DND-41 (cell line): ENCODE data around the gene SEC24C.
A peak's percentile ranks its signal among the peaks of the same experiment; 100 is the strongest.

Experiments used
- ATAC-seq: fragments of 200-7000 bp; cut with Tn5 transposase; 3 replicates; pipeline ENCODE4 v1.9.1; 2021; ENCODE audit warnings: low read depth; ENCODE audit not compliant: insufficient read depth
- DNase-seq: peaks from one replicate; pipeline ENCODE4 v3.0.0-alpha.2; 2020
- H2AFZ ChIP-seq: 2 replicates; pipeline ENCODE4 v1.6.0; 2012; ENCODE audit warnings: low read depth, low read length
- H3K27ac ChIP-seq: 2 replicates; pipeline ENCODE4 v1.5.1; 2012; ENCODE audit warnings: low read length, inconsistent platforms
- H3K27me3 ChIP-seq: fragments of 200-600 bp; sonication (generic); 2 replicates; pipeline ENCODE4 v1.6.0; 2012; ENCODE audit warnings: low read length, mild to moderate bottlenecking, inconsistent platforms; ENCODE audit not compliant: insufficient read depth, poor library complexity
- H3K36me3 ChIP-seq: 2 replicates; pipeline ENCODE4 v1.5.1; 2012; ENCODE audit warnings: low read length, inconsistent platforms; ENCODE audit not compliant: insufficient read depth
- H3K4me1 ChIP-seq: 2 replicates; pipeline ENCODE4 v1.5.1; 2012; ENCODE audit warnings: mild to moderate bottlenecking, low read length; ENCODE audit not compliant: insufficient read depth
- H3K4me2 ChIP-seq: 2 replicates; pipeline ENCODE4 v1.6.0; 2012; ENCODE audit warnings: mild to moderate bottlenecking, moderate library complexity, low read length, inconsistent platforms; ENCODE audit not compliant: insufficient read depth
- H3K4me3 ChIP-seq, 2 experiments: fragments of 200-600 bp in 1 of 2; shearing (Covaris generic) in 1 of 2; 2 replicates each; pipeline ENCODE4 v1.5.1; 2012 to 2016; ENCODE audit warnings: inconsistent platforms in 2 of 2, low read length in 2 of 2, mild to moderate bottlenecking in 2 of 2, low read depth in 1 of 2, moderate library complexity in 1 of 2
- H3K79me2 ChIP-seq: 2 replicates; pipeline ENCODE4 v1.6.0; 2012; ENCODE audit warnings: low read length, inconsistent platforms; ENCODE audit not compliant: insufficient read depth
- H3K9ac ChIP-seq: 2 replicates; pipeline ENCODE4 v1.6.0; 2012; ENCODE audit warnings: low read depth, mild to moderate bottlenecking, inconsistent platforms, low read length, moderate library complexity
- H3K9me3 ChIP-seq: 2 replicates; pipeline ENCODE4 v1.5.1; 2012; ENCODE audit warnings: low read length, moderate library complexity, mild to moderate bottlenecking, inconsistent platforms; ENCODE audit not compliant: insufficient read depth, severe bottlenecking
- H4K20me1 ChIP-seq: 2 replicates; pipeline ENCODE4 v1.6.0; 2012; ENCODE audit warnings: low read length; ENCODE audit not compliant: insufficient read depth
- EZH2 ChIP-seq: IDR thresholded peaks from 3 replicates; pipeline ENCODE4 v1.6.1; 2012; ENCODE audit warnings: borderline replicate concordance, low read depth, mild to moderate bottlenecking, moderate library complexity, low read length, inconsistent platforms; ENCODE audit not compliant: severe bottlenecking
- TF ChIP-seq, protein P1 (sequence below): IDR thresholded peaks from 2 replicates; pipeline ENCODE4 v1.5.1; 2012; ENCODE audit warnings: borderline replicate concordance, low read length, moderate library complexity, mild to moderate bottlenecking; ENCODE audit not compliant: poor library complexity, severe bottlenecking; ENCODE audit errors: extremely low read depth

The SEC24C gene

DNA sequence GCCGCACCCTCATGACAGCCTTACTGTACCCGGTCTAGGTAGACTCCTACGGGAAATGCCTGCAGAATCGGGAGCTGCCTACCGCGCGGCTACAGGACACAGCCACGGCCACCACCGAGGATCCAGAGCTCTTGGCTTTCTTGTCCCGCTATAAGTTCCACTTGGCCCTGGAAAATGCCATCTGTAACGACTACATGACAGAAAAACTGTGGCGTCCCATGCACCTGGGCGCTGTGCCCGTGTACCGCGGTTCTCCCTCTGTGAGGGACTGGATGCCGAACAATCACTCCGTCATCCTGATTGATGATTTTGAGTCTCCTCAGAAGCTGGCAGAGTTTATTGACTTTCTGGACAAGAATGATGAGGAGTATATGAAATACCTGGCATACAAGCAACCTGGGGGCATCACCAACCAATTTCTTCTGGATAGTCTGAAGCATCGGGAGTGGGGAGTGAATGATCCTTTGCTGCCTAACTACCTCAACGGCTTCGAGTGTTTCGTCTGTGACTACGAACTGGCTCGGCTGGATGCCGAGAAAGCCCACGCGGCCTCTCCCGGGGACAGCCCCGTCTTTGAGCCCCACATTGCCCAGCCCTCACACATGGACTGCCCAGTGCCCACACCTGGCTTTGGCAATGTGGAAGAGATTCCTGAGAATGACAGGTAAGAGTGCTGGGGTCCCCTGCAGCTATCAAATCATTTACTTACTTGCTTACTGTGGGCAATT is 29.1 kb downstream of the SEC24C start:
- Histone ChIP-seq H3K4me2 (peak overlapping the region; percentile 92), H3K27ac (peak overlapping the region; percentile 71), H3K36me3 (peaks cover 75% of the 10 kb centered on the region), H3K4me3 (peak overlapping the region; percentile 63 to 73), H3K79me2 (peaks cover 49% of the 10 kb centered on the region), H4K20me1 (peaks cover 3% of the 10 kb centered on the region; the same call in 1 of the 2 replicates), H3K9ac (peak overlapping the region; percentile 72), H3K9me3 (no peaks in the 10 kb centered on the region), H3K4me1 (peaks cover 50% of the 10 kb centered on the region), H2AFZ (peak overlapping the region; percentile 86), H3K27me3 (no peaks in the 10 kb centered on the region)
- TF ChIP-seq EZH2, result no peak
- TF ChIP-seq, protein P1, sequence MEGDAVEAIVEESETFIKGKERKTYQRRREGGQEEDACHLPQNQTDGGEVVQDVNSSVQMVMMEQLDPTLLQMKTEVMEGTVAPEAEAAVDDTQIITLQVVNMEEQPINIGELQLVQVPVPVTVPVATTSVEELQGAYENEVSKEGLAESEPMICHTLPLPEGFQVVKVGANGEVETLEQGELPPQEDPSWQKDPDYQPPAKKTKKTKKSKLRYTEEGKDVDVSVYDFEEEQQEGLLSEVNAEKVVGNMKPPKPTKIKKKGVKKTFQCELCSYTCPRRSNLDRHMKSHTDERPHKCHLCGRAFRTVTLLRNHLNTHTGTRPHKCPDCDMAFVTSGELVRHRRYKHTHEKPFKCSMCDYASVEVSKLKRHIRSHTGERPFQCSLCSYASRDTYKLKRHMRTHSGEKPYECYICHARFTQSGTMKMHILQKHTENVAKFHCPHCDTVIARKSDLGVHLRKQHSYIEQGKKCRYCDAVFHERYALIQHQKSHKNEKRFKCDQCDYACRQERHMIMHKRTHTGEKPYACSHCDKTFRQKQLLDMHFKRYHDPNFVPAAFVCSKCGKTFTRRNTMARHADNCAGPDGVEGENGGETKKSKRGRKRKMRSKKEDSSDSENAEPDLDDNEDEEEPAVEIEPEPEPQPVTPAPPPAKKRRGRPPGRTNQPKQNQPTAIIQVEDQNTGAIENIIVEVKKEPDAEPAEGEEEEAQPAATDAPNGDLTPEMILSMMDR, result no peak
- ATAC-seq (peak; percentile 5; the same call in 1 of the 3 replicates), DNase-seq (no peak)

DNA sequence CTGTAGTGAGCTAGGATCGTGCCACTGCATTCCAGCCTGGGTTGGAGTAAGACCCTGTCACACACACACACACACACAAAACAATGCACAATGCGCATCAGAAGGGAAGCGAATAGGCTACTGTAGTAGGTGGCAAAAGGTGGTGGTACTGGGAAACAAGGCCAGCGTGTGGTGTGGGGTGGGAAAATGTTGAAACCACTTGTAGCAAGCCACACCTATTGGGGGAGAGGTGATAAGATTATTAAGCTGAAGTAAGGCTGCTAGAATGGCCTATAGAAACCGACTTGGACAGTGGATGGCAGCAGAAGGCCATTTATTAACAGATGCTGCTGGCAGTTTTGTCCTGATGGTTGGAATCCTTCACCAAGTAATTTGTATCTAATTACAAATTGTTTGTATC is 30.5 kb downstream of the SEC24C start:
- Histone ChIP-seq H3K36me3 (peaks cover 70% of the 10 kb centered on the region), H3K4me2 (peak overlapping the region; percentile 92), H3K9ac (peak overlapping the region; percentile 72; the same call in 1 of the 2 replicates), H4K20me1 (peaks cover 3% of the 10 kb centered on the region; the same call in 1 of the 2 replicates), H3K79me2 (peaks cover 55% of the 10 kb centered on the region), H3K4me1 (peaks cover 53% of the 10 kb centered on the region), H3K9me3 (no peaks in the 10 kb centered on the region), H3K27me3 (no peaks in the 10 kb centered on the region), H2AFZ (no peak overlapping the region), H3K4me3 (peak overlapping the region in 1 of 2 experiments; percentile 63; a peak in 2 of 4 replicates), H3K27ac (peak overlapping the region; percentile 59; the same call in 1 of the 2 replicates)
- TF ChIP-seq, protein P1, result peak; percentile 31
- no peak for TF ChIP-seq EZH2
- ATAC-seq, result no peak
- no peak for DNase-seq

DNA sequence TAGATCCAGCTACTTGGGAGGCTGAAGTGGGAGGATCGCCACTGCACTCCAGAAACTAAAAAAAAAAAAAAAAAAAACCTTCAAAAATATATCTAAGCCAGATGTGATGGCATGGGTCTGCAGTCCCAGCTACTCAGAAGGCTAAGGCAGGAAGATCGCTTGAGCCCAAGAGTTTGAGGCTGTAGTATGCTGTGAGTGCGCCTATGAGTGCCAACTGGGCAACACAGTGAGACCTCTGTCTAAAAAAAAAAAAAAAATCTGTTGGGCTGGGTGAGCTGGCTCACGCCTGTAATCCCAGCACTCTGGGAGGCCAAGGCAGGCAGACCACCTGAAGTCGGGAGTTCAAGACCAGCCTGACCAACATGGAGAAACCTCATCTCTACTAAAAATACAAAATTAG is 34.8 kb downstream of the SEC24C start:
- Histone ChIP-seq H3K27me3 (no peaks in the 10 kb centered on the region), H3K27ac (no peak overlapping the region), H3K4me2 (no peak overlapping the region), H3K36me3 (peaks cover 50% of the 10 kb centered on the region), H3K9ac (no peak overlapping the region), H3K4me1 (peaks cover 64% of the 10 kb centered on the region), H2AFZ (no peak overlapping the region), H4K20me1 (peaks cover 5% of the 10 kb centered on the region; the same call in 1 of the 2 replicates), H3K9me3 (no peaks in the 10 kb centered on the region), H3K79me2 (peaks cover 86% of the 10 kb centered on the region), H3K4me3 (no peak overlapping the region)
- ATAC-seq (no peak), DNase-seq (no peak)
- TF ChIP-seq, protein P1, result no peak
- TF ChIP-seq EZH2, result no peak
